Keratinocyte (primary cell): Measurements from ENCODE around the gene TMEM53. TPM values are rescaled to one million over a fixed set of nuclear protein-coding genes. Genes with fewer than 3 reads are reported as not detected.

ENCODE experiments used
- DNase-seq: peaks from one replicate; pipeline ENCODE4 v3.0.0-alpha.2; 2011; ENCODE audit warnings: low read depth, missing footprints, low spot score
- FAIRE-seq: peaks from 2 replicates; lab custom pipeline; 2011; peaks lifted over from hg19 to GRCh38; lab: Jason Lieb, UNC
- H2AFZ ChIP-seq: 2 replicates; pipeline ENCODE4 v1.6.0; 2012; ENCODE audit warnings: low read length, control low read depth, inconsistent platforms; ENCODE audit not compliant: control insufficient read depth
- H3K27ac ChIP-seq: 2 replicates; pipeline ENCODE4 v1.5.1; 2011; ENCODE audit warnings: low read length; ENCODE audit not compliant: control insufficient read depth, insufficient read depth
- H3K27me3 ChIP-seq: 3 replicates; pipeline ENCODE4 v1.6.0; 2011; ENCODE audit warnings: low read length; ENCODE audit not compliant: control insufficient read depth, insufficient read depth; ENCODE audit errors: extremely low read depth
- H3K36me3 ChIP-seq, 2 experiments: 2 replicates in 1 of 2; 3 replicates in 1 of 2; pipeline ENCODE4 v1.5.1; 2011; ENCODE audit warnings: low read length in 2 of 2, mild to moderate bottlenecking in 1 of 2; ENCODE audit not compliant: control insufficient read depth in 2 of 2, insufficient read depth in 2 of 2; ENCODE audit errors: extremely low read depth in 1 of 2
- H3K4me1 ChIP-seq: 3 replicates; pipeline ENCODE4 v1.5.1; 2011; ENCODE audit warnings: low read length; ENCODE audit not compliant: control insufficient read depth, insufficient read depth; ENCODE audit errors: extremely low read depth
- H3K4me2 ChIP-seq: 3 replicates; pipeline ENCODE4 v1.6.0; 2011; ENCODE audit warnings: low read depth, low read length; ENCODE audit not compliant: control insufficient read depth, insufficient read depth; ENCODE audit errors: extremely low read depth
- H3K4me3 ChIP-seq, 3 experiments: fragments of 200-600 bp in 1 of 3; sonication (generic) in 1 of 3; 2 replicates in 2 of 3; 3 replicates in 1 of 3; pipeline ENCODE4 v1.5.1; 2011 to 2016; ENCODE audit warnings: low read length in 3 of 3, mild to moderate bottlenecking in 3 of 3, control low read depth in 2 of 3, inconsistent platforms in 1 of 3, low read depth in 1 of 3, mixed read lengths in 1 of 3, mixed run types in 1 of 3, moderate library complexity in 1 of 3; ENCODE audit not compliant: control insufficient read depth in 2 of 3, insufficient read depth in 2 of 3; ENCODE audit errors: extremely low read depth in 1 of 3
- H3K79me2 ChIP-seq: 2 replicates; pipeline ENCODE4 v1.6.0; 2012; ENCODE audit warnings: low read length; ENCODE audit not compliant: control insufficient read depth, insufficient read depth
- H3K9ac ChIP-seq: 3 replicates; pipeline ENCODE4 v1.6.0; 2011; ENCODE audit warnings: low read length; ENCODE audit not compliant: control insufficient read depth, insufficient read depth; ENCODE audit errors: extremely low read depth
- H3K9me1 ChIP-seq: 3 replicates; pipeline ENCODE4 v1.6.0; 2011; ENCODE audit warnings: low read length; ENCODE audit not compliant: control insufficient read depth, insufficient read depth; ENCODE audit errors: extremely low read depth
- H3K9me3 ChIP-seq: 2 replicates; pipeline ENCODE4 v1.5.1; 2012; ENCODE audit warnings: low read depth, low read length; ENCODE audit not compliant: control insufficient read depth
- H4K20me1 ChIP-seq: 3 replicates; pipeline ENCODE4 v1.6.0; 2011; ENCODE audit warnings: low read length; ENCODE audit not compliant: control insufficient read depth, insufficient read depth; ENCODE audit errors: extremely low read depth
- CTCF ChIP-seq, 3 experiments: IDR thresholded peaks in 1 of 3; conservative IDR thresholded peaks in 1 of 3; optimal IDR thresholded peaks in 1 of 3; 2 replicates in 2 of 3; 3 replicates in 1 of 3; pipeline versions ENCODE3 to v1.5.1; 2011; ENCODE audit warnings: low read length in 3 of 3, mild to moderate bottlenecking in 3 of 3, moderate library complexity in 2 of 3, control low read depth in 1 of 3, inconsistent platforms in 1 of 3; ENCODE audit not compliant: insufficient read depth in 2 of 3; ENCODE audit errors: extremely low read depth in 1 of 3
- EZH2 ChIP-seq: IDR thresholded peaks from one replicate; pipeline ENCODE4 v1.6.1; 2012; ENCODE audit warnings: inconsistent platforms, mild to moderate bottlenecking, low read length, moderate library complexity
- dilution Hi-C: fragments of 300-500 bp; cut with MboI; formaldehyde crosslinking; loops from one replicate; pipeline ENCODE4 v1.7.0; 2020; ENCODE audit warnings: low sequenced_read_pairs; ENCODE audit not compliant: extremely low pct_ligation_motif_present
- polyA plus RNA-seq, 5 experiments: library from polyadenylated mRNA; depleted of rRNA in 3 of 5; stranded (reverse) in 3 of 5; stranded (forward) in 1 of 5; unstranded in 1 of 5; fragments of >200 nt; gene quantifications; 1 replicate in 1 of 5; 2 replicates in 3 of 5; 3 replicates in 1 of 5; pipeline versions ENCODE4 v1.2.1 to v1.2.3, GENCODE V29; 2011 to 2012; ENCODE audit warnings: missing spikeins in 2 of 5, low read depth in 1 of 5, low replicate concordance in 1 of 5

Gene TMEM53
- polyA plus RNA-seq, 1 donor (not counting 4 experiments of a cell fraction or from before 2014, with no cell fraction given): 5.6 TPM

GRCh38 chr1:44635439-44635838 is 38.8 kb downstream of the TMEM53 start:
- Histone ChIP-seq H3K9me3 (no peaks in the 10 kb centered on the region), H3K79me2 (peaks cover 17% of the 10 kb centered on the region), H3K36me3 (peaks cover 20 to 45% of the 10 kb centered on the region in 2 experiments), H3K27ac (no peak overlapping the region), H3K4me3 (no peak overlapping the region), H3K9me1 (peaks cover 5% of the 10 kb centered on the region), H4K20me1 (peaks cover 8% of the 10 kb centered on the region), H2AFZ (no peak overlapping the region), H3K4me1 (peaks cover 29% of the 10 kb centered on the region), H3K4me2 (no peak overlapping the region), H3K27me3 (no peaks in the 10 kb centered on the region), H3K9ac (no peak overlapping the region)
- TF ChIP-seq EZH2: no peak
- TF ChIP-seq CTCF (optimal IDR thresholded peaks at IDR 0.05 in 1 of 3, IDR thresholded peaks at IDR 0.05 in 1 of 3, conservative IDR thresholded peaks at IDR 0.05 in 1 of 3; ENCODE audit: extremely low read depth in 1 of 3, insufficient read depth in 2 of 3, low read length in 3 of 3): no peak
- dilution Hi-C loops: no loop called here
- no peak for FAIRE-seq
- DNase-seq: no peak

- Histone ChIP-seq H3K27me3 (no peaks in the 10 kb centered on the region), H3K27ac (no peak overlapping the region), H3K9me3 (no peaks in the 10 kb centered on the region), H4K20me1 (peaks cover 8% of the 10 kb centered on the region), H2AFZ (no peak overlapping the region), H3K9ac (no peak overlapping the region), H3K4me3 (no peak overlapping the region), H3K36me3 (peaks cover 17 to 45% of the 10 kb centered on the region in 2 experiments), H3K9me1 (peaks cover 5% of the 10 kb centered on the region), H3K4me2 (no peak overlapping the region), H3K4me1 (peaks cover 29% of the 10 kb centered on the region), H3K79me2 (peaks cover 17% of the 10 kb centered on the region)
- DNase-seq (no peak), FAIRE-seq (no peak)
- TF ChIP-seq EZH2 (no peak), CTCF (optimal IDR thresholded peaks at IDR 0.05 in 1 of 3, IDR thresholded peaks at IDR 0.05 in 1 of 3, conservative IDR thresholded peaks at IDR 0.05 in 1 of 3; ENCODE audit: extremely low read depth in 1 of 3, insufficient read depth in 2 of 3, low read length in 3 of 3) (no peak)
- dilution Hi-C loops: no loop called here
These were observed 39.6 kb downstream of the TMEM53 start for GRCh38 chr1:44634606-44635189.
